GM12878 (cell line): ENCODE results near the gene CD200R1L. TPM values are rescaled to one million over a fixed set of nuclear protein-coding genes. Genes with fewer than 3 reads are reported as not detected.

Experiments
- ATAC-seq: fragments of 200-7000 bp; cut with Tn5 transposase; 3 replicates; pipeline ENCODE4 v1.9.1; 2020; ENCODE audit warnings: mild to moderate bottlenecking, moderate library complexity
- BruUV-seq: library from RNA; stranded (reverse); fragments of 400-500 nt; replicated peaks from 2 replicates; lab custom pipeline; 2021; lab: Mats Ljungman, UMichigan
- CTCF ChIA-PET: fragments of 300-600 bp; sonication (Branson Sonifier 250); formaldehyde crosslinking; extraction: SDS; loops from one replicate; lab custom pipeline; 2021; ENCODE audit warnings: inconsistent platforms; lab: Yijun Ruan, JAX
- POLR2A ChIA-PET: fragments of 350-600 bp; formaldehyde crosslinking; extraction: SDS; loops from one replicate; lab custom pipeline; 2021; ENCODE audit warnings: inconsistent platforms; lab: Charles Lee
- RAD21 ChIA-PET: fragments of 300-600 bp; sonication (Branson Sonifier 250); formaldehyde crosslinking; loops from one replicate; lab custom pipeline; 2023; ENCODE audit warnings: antibody characterized with exemption; ENCODE audit not compliant: unreplicated experiment; lab: Charles Lee
- SMC1A ChIA-PET: fragments of 300-600 bp; sonication (Branson Sonifier 250); formaldehyde crosslinking; loops from one replicate; lab custom pipeline; 2023; ENCODE audit not compliant: unreplicated experiment, uncharacterized antibody; lab: Charles Lee
- DNase-seq: peaks from one replicate; pipeline ENCODE4 v3.0.0-alpha.2; 2011; ENCODE audit warnings: low read depth, low spot score
- FAIRE-seq: peaks from 3 replicates; lab custom pipeline; 2011; peaks lifted over from hg19 to GRCh38; lab: Jason Lieb, UNC
- H2AFZ ChIP-seq: 2 replicates; pipeline ENCODE4 v1.6.0; 2011; ENCODE audit warnings: low read depth, low read length, control low read depth; ENCODE audit not compliant: control insufficient read depth
- H3K27ac ChIP-seq: 2 replicates; pipeline ENCODE4 v1.5.1; 2011; ENCODE audit warnings: control low read depth; ENCODE audit not compliant: control insufficient read depth, insufficient read depth
- H3K27me3 ChIP-seq, 2 experiments: replicated peaks in 1 of 2; 2 replicates each; pipeline versions ENCODE4 v1.6.0 to v1.6.1; 2011; ENCODE audit warnings: low read length in 1 of 2; ENCODE audit not compliant: control insufficient read depth in 2 of 2, insufficient read depth in 2 of 2
- H3K36me3 ChIP-seq, 2 experiments: 2 replicates each; pipeline ENCODE4 v1.5.1; 2011; ENCODE audit warnings: low read length in 1 of 2; ENCODE audit not compliant: control insufficient read depth in 2 of 2, insufficient read depth in 2 of 2
- H3K4me1 ChIP-seq: 2 replicates; pipeline ENCODE4 v1.6.1; 2011; ENCODE audit warnings: mild to moderate bottlenecking, low read length, moderate library complexity, mixed read lengths; ENCODE audit not compliant: control insufficient read depth, insufficient read depth
- H3K4me2 ChIP-seq: 2 replicates; pipeline ENCODE4 v1.6.0; 2011; ENCODE audit warnings: control low read depth; ENCODE audit not compliant: control insufficient read depth, insufficient read depth
- H3K4me3 ChIP-seq: fragments of 200-600 bp; sonication (generic); 2 replicates; pipeline ENCODE4 v1.5.1; 2016
- H3K79me2 ChIP-seq: 2 replicates; pipeline ENCODE4 v1.6.0; 2011; ENCODE audit warnings: low read length; ENCODE audit not compliant: control insufficient read depth, insufficient read depth
- H3K9ac ChIP-seq: 2 replicates; pipeline ENCODE4 v1.8.0; 2011; ENCODE audit warnings: low read length, control low read depth, mixed read lengths; ENCODE audit not compliant: control insufficient read depth, insufficient read depth
- H3K9me3 ChIP-seq: replicated peaks from 3 replicates; pipeline ENCODE4 v1.5.1; 2011; ENCODE audit warnings: mild to moderate bottlenecking, low read length; ENCODE audit not compliant: control insufficient read depth, insufficient read depth
- H4K20me1 ChIP-seq: 2 replicates; pipeline ENCODE4 v1.6.0; 2011; ENCODE audit not compliant: control insufficient read depth, insufficient read depth
- ESRRA ChIP-seq: IDR thresholded peaks from 2 replicates; pipeline ENCODE4 v1.6.1; 2012; ENCODE audit warnings: mild to moderate bottlenecking, low read length, improper control_type of control experiment
- PAX5 ChIP-seq: IDR thresholded peaks from 2 replicates; pipeline ENCODE4 v1.6.1; 2011; ENCODE audit warnings: low read depth, low read length, borderline replicate concordance
- PAX8 ChIP-seq: fragments of 450-650 bp; IDR thresholded peaks from 2 replicates; pipeline ENCODE4 v1.6.1; 2017; ENCODE audit warnings: mild to moderate bottlenecking, moderate library complexity
- SKIL ChIP-seq: fragments of 450-650 bp; IDR thresholded peaks from 2 replicates; pipeline ENCODE4 v1.6.1; 2017; ENCODE audit warnings: mild to moderate bottlenecking, low read depth, inconsistent platforms; ENCODE audit not compliant: poor library complexity, severe bottlenecking
- SPI1 ChIP-seq: IDR thresholded peaks from 2 replicates; pipeline ENCODE4 v1.6.1; 2011; ENCODE audit warnings: low read depth, mild to moderate bottlenecking, low read length, moderate library complexity, borderline replicate concordance; ENCODE audit not compliant: insufficient read depth
- SREBF2 ChIP-seq: IDR thresholded peaks from 2 replicates; pipeline ENCODE4 v1.6.1; 2012; ENCODE audit warnings: mild to moderate bottlenecking, low read length
- STAT3 ChIP-seq: IDR thresholded peaks from 2 replicates; pipeline ENCODE4 v1.6.1; 2011; ENCODE audit warnings: low read depth, low read length, improper control_type of control experiment
- ZNF24 ChIP-seq: fragments of 450-650 bp; IDR thresholded peaks from 2 replicates; pipeline ENCODE4 v1.6.1; 2017; ENCODE audit warnings: antibody characterized with exemption, mild to moderate bottlenecking
- WGBS: methylation state at CpG from one replicate; pipeline ENCODE4 v1.1.6; 2016; ENCODE audit warnings: low lambda C conversion rate; ENCODE audit not compliant: insufficient replicate concordance, insufficient coverage; ENCODE audit errors: missing lambda C conversion rate; 5-methylcytosine and 5-hydroxymethylcytosine counted together
- in situ Hi-C: fragments of 300-500 bp; cut with MboI; formaldehyde crosslinking; loops from 9 replicates; pipeline ENCODE4 v1.14.3; 2018; ENCODE audit warnings: mixed read lengths
- intact Hi-C: fragments of 100-400 bp; cut with micrococcal nuclease; formaldehyde crosslinking; loops from one replicate; pipeline ENCODE4 v1.14.2; 2022; ENCODE audit not compliant: unreplicated experiment
- polyA plus RNA-seq, 11 experiments: library from polyadenylated mRNA; depleted of rRNA in 4 of 11; unstranded in 6 of 11; stranded (reverse) in 5 of 11; fragments of >200 nt; fragmentation: Nextera tagmentation in 4 of 11; fragmentation: Illumina TruSeq in 1 of 11; extraction: Ambion mirVana in 4 of 11; extraction: Trizol in 1 of 11; gene quantifications; 1 replicate in 1 of 11; 2 replicates in 10 of 11; pipeline versions ENCODE4 v1.2.1 to v1.2.3, GENCODE V29; 2011 to 2016; ENCODE audit warnings: inconsistent platforms in 2 of 11, missing spikeins in 2 of 11, low read depth in 1 of 11
- total RNA-seq, 4 experiments: library from RNA; depleted of rRNA in 3 of 4; stranded (reverse); fragments of >200 nt in 3 of 4; fragmentation: Illumina TruSeq in 1 of 4; extraction: Trizol in 1 of 4; gene quantifications; 2 replicates each; pipeline versions ENCODE4 v1.2.1 to v1.2.3, GENCODE V29; 2013 to 2021
- TF ChIP-seq, protein P1 (sequence below): fragments of 450-650 bp; IDR thresholded peaks from 2 replicates; pipeline ENCODE4 v1.6.1; 2018; ENCODE audit warnings: borderline replicate concordance, mild to moderate bottlenecking; ENCODE audit not compliant: partially characterized antibody
- TF ChIP-seq, protein P2 (sequence below): fragments of 450-650 bp; IDR thresholded peaks from 2 replicates; pipeline ENCODE4 v1.6.1; 2017; ENCODE audit warnings: antibody characterized with exemption, mild to moderate bottlenecking, moderate library complexity

The CD200R1L gene
- total and polyA plus RNA-seq, 10 of the 15 experiments (the other 5 are each of a cell fraction or from before 2014, with no cell fraction given): 0.41 TPM; not detected in 9

DNA sequence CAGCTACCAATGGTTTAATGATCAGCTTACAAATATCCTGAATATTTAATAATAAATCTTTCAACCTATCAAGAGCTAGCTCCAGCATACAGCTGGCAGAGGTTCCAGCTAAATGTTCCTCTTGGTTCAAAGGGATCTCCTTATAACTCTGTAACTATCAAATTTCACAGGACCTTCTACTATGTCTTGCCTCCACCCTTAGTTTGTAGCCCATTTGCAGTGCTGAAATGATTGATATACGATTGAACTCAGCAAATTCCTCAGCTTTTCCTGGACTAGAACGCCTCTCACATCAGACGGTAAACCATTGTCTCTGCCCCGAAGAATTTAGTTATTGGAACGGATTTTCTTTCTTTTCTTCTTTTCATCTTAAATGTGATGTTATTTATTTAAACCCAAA lies 41.5 kb downstream of the CD200R1L start (continued):
- TF ChIP-seq, protein P1, sequence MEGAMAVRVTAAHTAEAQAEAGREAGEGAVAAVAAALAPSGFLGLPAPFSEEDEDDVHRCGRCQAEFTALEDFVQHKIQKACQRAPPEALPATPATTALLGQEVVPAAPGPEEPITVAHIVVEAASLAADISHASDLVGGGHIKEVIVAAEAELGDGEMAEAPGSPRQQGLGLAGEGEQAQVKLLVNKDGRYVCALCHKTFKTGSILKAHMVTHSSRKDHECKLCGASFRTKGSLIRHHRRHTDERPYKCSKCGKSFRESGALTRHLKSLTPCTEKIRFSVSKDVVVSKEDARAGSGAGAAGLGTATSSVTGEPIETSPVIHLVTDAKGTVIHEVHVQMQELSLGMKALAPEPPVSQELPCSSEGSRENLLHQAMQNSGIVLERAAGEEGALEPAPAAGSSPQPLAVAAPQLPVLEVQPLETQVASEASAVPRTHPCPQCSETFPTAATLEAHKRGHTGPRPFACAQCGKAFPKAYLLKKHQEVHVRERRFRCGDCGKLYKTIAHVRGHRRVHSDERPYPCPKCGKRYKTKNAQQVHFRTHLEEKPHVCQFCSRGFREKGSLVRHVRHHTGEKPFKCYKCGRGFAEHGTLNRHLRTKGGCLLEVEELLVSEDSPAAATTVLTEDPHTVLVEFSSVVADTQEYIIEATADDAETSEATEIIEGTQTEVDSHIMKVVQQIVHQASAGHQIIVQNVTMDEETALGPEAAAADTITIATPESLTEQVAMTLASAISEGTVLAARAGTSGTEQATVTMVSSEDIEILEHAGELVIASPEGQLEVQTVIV: no peak
- no peak for TF ChIP-seq PAX8
- TF ChIP-seq SPI1: no peak
- TF ChIP-seq PAX5: no peak
- TF ChIP-seq STAT3: no peak
- TF ChIP-seq, protein P2, sequence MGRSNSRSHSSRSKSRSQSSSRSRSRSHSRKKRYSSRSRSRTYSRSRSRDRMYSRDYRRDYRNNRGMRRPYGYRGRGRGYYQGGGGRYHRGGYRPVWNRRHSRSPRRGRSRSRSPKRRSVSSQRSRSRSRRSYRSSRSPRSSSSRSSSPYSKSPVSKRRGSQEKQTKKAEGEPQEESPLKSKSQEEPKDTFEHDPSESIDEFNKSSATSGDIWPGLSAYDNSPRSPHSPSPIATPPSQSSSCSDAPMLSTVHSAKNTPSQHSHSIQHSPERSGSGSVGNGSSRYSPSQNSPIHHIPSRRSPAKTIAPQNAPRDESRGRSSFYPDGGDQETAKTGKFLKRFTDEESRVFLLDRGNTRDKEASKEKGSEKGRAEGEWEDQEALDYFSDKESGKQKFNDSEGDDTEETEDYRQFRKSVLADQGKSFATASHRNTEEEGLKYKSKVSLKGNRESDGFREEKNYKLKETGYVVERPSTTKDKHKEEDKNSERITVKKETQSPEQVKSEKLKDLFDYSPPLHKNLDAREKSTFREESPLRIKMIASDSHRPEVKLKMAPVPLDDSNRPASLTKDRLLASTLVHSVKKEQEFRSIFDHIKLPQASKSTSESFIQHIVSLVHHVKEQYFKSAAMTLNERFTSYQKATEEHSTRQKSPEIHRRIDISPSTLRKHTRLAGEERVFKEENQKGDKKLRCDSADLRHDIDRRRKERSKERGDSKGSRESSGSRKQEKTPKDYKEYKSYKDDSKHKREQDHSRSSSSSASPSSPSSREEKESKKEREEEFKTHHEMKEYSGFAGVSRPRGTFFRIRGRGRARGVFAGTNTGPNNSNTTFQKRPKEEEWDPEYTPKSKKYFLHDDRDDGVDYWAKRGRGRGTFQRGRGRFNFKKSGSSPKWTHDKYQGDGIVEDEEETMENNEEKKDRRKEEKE: no peak
- TF ChIP-seq ZNF24: no peak

DNA sequence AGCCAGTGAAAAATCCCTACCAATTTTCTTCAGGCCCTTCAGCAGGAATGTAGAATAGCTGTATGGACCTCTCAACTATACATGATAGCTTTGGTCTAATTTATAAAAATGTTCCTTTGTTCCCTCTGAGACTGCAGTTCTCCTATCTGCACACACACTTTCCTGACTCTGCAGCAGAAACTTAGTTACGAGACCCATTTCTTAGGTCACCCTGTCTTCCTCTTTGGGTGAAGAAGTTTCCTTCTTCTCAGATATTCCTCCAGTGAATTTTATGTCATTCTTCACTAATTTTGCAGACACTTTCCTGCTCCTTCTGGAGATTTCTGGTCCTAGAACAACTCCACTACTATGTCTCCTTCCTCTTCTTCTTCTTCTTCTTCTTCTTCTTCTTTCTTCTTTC lies 42.6 kb downstream of the CD200R1L start:
- no peak for DNase-seq
- no peak for ATAC-seq
- in situ Hi-C loops: no loop called here
- no TSS peak for BruUV-seq
- intact Hi-C loops: no loop called here
- RAD21 ChIA-PET: no interaction called here
- no peak for FAIRE-seq
- H3K9me3 ChIP-seq: no peaks in the 10 kb centered on the region
- no peak overlapping the region for H3K9ac ChIP-seq
- H3K4me2 ChIP-seq: no peak overlapping the region
- H3K4me1 ChIP-seq: no peaks in the 10 kb centered on the region
- H3K27ac ChIP-seq: no peak overlapping the region
- no peaks in the 10 kb centered on the region; a peak in 1 of 4 replicates for H3K27me3 ChIP-seq
- WGBS: 100% methylated on average over 1 of the region's 1 CpG
- no peaks in the 10 kb centered on the region for H4K20me1 ChIP-seq
- H3K79me2 ChIP-seq: no peaks in the 10 kb centered on the region
- H3K36me3 ChIP-seq: no peaks in the 10 kb centered on the region
- CTCF ChIA-PET: interaction anchor here (1.5 kb wide), 1 partner anchor 18 kb away, joined by 4 read pairs; no protein-coding TSS in a partner anchor
- no peak overlapping the region for H2AFZ ChIP-seq
- POLR2A ChIA-PET: no interaction called here
- SMC1A ChIA-PET: interaction anchor here (1.0 to 1.3 kb wide), 2 partner anchors 30 to 171 kb away, joined by 3 read pairs; partner anchors contain the start of gene CD200R1
- H3K4me3 ChIP-seq: no peak overlapping the region
- TF ChIP-seq STAT3 (no peak), ESRRA (no peak), SKIL (no peak), SREBF2 (no peak)
- TF ChIP-seq, protein P2: no peak
